Right lobe of liver (tissue), 6 donors: Measurements from ENCODE around the gene HRH2. TPM values are rescaled to one million over a fixed set of nuclear protein-coding genes. Genes with fewer than 3 reads are reported as not detected.

Experiments
- ATAC-seq, 4 donors: fragments of 200-7000 bp; cut with Tn5 transposase; one replicate each; pipeline ENCODE4 v1.9.1; 2020; ENCODE audit warnings: mild to moderate bottlenecking in 4 of 4, moderate library complexity in 4 of 4
- DNase-seq, 3 donors: peaks; one replicate each; pipeline ENCODE4 v3.0.0-alpha.2; 2020
- H3K27ac ChIP-seq, 3 donors: fragments of 200-600 bp; one replicate each; pipeline ENCODE4 v1.8.0; 2022
- H3K27me3 ChIP-seq, 2 donors: fragments of 200-600 bp; one replicate each; pipeline ENCODE4 v1.8.0; 2022
- H3K36me3 ChIP-seq, 4 donors: fragments of 200-600 bp; sonication (generic) in 1 of 4; one replicate each; pipeline versions ENCODE4 v1.5.1 to v1.8.0; 2017 to 2022; ENCODE audit warnings: control low read depth in 1 of 4
- H3K4me1 ChIP-seq, 4 donors: fragments of 200-600 bp; sonication (generic) in 1 of 4; one replicate each; pipeline versions ENCODE4 v1.5.1 to v1.8.0; 2017 to 2022; ENCODE audit warnings: control low read depth in 1 of 4
- H3K4me3 ChIP-seq, 3 donors: fragments of 200-600 bp; one replicate each; pipeline ENCODE4 v1.8.0; 2022
- H3K9me3 ChIP-seq, 4 donors: fragments of 200-600 bp; sonication (generic) in 1 of 4; one replicate each; pipeline versions ENCODE4 v1.5.1 to v1.8.0; 2017 to 2022; ENCODE audit warnings: control low read depth in 1 of 4
- CTCF ChIP-seq, 4 donors: fragments of 200-600 bp in 3 of 4; fragments of 450-650 bp in 1 of 4; IDR thresholded peaks; one replicate each; pipeline versions ENCODE4 v1.5.1 to v1.8.0; 2016 to 2022; ENCODE audit warnings: antibody characterized with exemption in 4 of 4, mild to moderate bottlenecking in 2 of 4
- POLR2A ChIP-seq: fragments of 450-650 bp; IDR thresholded peaks from one replicate; pipeline ENCODE4 v1.6.1; 2017; ENCODE audit warnings: antibody characterized with exemption, mild to moderate bottlenecking
- WGBS: methylation state at CpG from one replicate; pipeline ENCODE4 v1.1.6; 2018; ENCODE audit warnings: low coverage, low lambda C conversion rate; ENCODE audit not compliant: insufficient coverage; ENCODE audit errors: missing lambda C conversion rate; 5-methylcytosine and 5-hydroxymethylcytosine counted together
- intact Hi-C, 2 donors: fragments of 100-400 bp; cut with DNase I; formaldehyde crosslinking; loops; one replicate each; pipeline versions ENCODE4 v1.11.2 to v1.14.1; 2022
- total RNA-seq, 6 experiments: library from RNA; depleted of rRNA in 2 of 6; stranded (reverse); fragments of >200 nt in 2 of 6; fragmentation: NEBNext Ultra II Directional in 3 of 6; extraction: Animal tissue kit (Norgen Biotek cat#: 25700) in 3 of 6; gene quantifications; one replicate each; pipeline versions ENCODE4 v1.1.0 to v1.2.4, GENCODE V29; 2016 to 2023
- donor health status: DM: no; HTN: yes; CAD: no.
- donor health status: DM: no; HTN: no; CAD: no.
- donor health status: DM: no; HTN: no; CAD: no.
- donor health status: DM: no; HTN: yes; CAD: no.
- donor health status: DM: no; HTN: yes; CAD: no.

Gene HRH2
- total RNA-seq, 6 experiments from 2014 or later, result 0.29 to 2.5 (median 0.87) TPM

DNA sequence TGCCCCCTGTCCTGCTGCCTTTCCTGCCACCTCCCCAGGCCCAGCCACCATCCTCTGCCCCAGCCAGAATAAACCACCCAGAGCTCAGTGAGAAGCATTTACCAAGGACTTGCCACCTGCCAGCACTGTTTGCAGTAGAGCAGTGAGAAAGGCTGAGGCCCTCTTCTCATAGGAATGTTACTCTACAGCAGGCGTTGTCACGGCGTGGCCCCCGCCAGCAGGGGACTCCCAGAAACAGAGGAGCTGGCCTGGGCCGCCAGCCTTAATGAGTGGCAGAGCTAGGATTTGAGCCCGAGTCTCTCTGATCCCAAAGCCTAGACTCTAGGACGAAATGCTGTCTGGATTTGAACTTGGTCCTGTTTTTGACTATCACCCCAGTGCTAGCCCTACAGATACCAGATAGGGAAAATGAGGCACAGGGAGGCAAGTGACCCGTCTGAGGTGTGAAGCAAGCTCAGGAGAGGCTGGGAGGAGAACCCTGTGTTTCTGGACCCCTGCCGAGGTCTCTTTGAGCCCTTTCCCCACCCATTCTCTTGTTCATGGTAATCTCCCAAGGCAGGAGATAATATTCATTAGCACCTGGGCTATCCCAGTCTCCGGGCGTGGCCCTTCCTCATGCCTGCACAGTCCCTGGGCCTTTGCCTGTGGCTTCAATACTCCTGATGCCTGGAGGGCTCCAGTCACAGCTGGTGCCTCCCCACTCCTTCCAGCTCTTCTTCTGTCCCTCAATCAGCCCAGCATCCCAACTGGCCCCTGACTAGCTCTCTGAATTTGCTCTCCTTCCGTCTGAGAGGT is 30.7 kb downstream of the HRH2 start:
- H3K36me3 ChIP-seq, result no peaks in the 10 kb centered on the region
- no peaks in the 10 kb centered on the region for H3K27me3 ChIP-seq
- 35% methylated on average over 5 of the region's 12 CpGs for WGBS
- H3K4me3 ChIP-seq, result no peak overlapping the region
- intact Hi-C loops, result no loop called here
- no peaks in the 10 kb centered on the region for H3K4me1 ChIP-seq
- TF ChIP-seq POLR2A, result no peak
- no peak for TF ChIP-seq CTCF (IDR thresholded peaks at IDR 0.05)
- ATAC-seq (no peak), DNase-seq (peak in 2 of 3 donors; percentile 14 to 42)
- no peak overlapping the region for H3K27ac ChIP-seq
- H3K9me3 ChIP-seq, result no peaks in the 10 kb centered on the region

GRCh38 chr5:175689147-175689991 is 31.5 kb downstream of the HRH2 start:
- 23% methylated on average over 4 of the region's 9 CpGs for WGBS
- TF ChIP-seq CTCF (IDR thresholded peaks at IDR 0.05) (no peak), POLR2A (no peak)
- Histone ChIP-seq H3K9me3 (no peaks in the 10 kb centered on the region), H3K4me3 (no peak overlapping the region), H3K27me3 (no peaks in the 10 kb centered on the region), H3K4me1 (no peaks in the 10 kb centered on the region), H3K36me3 (no peaks in the 10 kb centered on the region), H3K27ac (no peak overlapping the region)
- peak; percentile 26 to 63 (median 50) for ATAC-seq
- DNase-seq, result peak in 1 of 3 donors; percentile 44
- intact Hi-C loops, result no loop called here

DNA sequence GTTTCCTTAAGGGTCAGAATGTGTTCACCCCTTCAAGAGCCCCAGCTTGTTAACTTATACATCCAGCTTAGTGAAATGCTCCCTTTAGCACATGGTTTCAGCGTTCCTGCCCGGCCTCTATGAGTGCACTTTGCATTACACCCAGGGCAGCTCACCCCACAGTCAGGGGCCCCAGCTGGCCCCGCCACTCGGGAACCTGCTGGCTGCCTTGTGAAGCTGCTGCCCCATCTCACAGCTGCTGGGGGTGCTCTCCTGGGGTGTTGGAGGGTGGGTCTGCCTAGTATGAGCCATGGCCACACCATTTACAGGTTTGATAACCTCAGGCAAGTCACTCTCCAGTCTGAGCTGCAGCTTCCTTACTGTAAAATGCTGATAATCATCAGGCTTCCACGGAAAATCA is 32.2 kb downstream of the HRH2 start:
- intact Hi-C loops, result no loop called here
- Histone ChIP-seq H3K4me1 (no peaks in the 10 kb centered on the region), H3K4me3 (no peak overlapping the region), H3K9me3 (no peaks in the 10 kb centered on the region), H3K36me3 (no peaks in the 10 kb centered on the region), H3K27me3 (no peaks in the 10 kb centered on the region), H3K27ac (no peak overlapping the region)
- WGBS, result 50% methylated on average over 2 of the region's 5 CpGs
- DNase-seq (peak in 1 of 3 donors; percentile 42), ATAC-seq (no peak)
- TF ChIP-seq POLR2A, result no peak
- TF ChIP-seq CTCF (IDR thresholded peaks at IDR 0.05), result no peak

DNA sequence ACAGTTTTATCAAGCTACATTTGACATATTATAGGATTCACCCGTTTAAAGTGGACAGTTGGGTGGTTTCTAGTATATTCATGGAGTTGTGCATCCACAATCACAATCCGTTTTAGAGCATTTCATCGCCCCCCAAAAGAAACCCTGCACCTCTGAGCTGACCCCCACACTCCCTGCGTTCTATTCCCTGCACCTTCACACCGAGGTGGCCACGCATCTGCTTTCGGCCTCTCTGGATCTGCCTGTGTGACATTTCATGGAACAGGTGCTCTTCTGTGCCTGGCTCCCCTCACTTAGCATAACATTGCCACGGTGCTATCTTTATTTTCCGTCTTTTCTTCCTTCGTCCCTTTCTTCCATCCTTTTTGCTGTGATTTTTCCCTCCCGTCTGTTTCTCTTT is 32.7 kb downstream of the HRH2 start:
- whole genome bisulfite sequencing, result 49% methylated on average over 11 of the region's 11 CpGs
- no peaks in the 10 kb centered on the region for H3K9me3 ChIP-seq
- H3K36me3 ChIP-seq, result no peaks in the 10 kb centered on the region
- TF ChIP-seq CTCF (IDR thresholded peaks at IDR 0.05) (no peak), POLR2A (no peak)
- H3K4me3 ChIP-seq, result no peak overlapping the region
- H3K27ac ChIP-seq, result no peak overlapping the region
- DNase-seq (peak in 1 of 3 donors; percentile 29), ATAC-seq (no peak)
- intact Hi-C loops, result no loop called here
- no peaks in the 10 kb centered on the region for H3K27me3 ChIP-seq
- H3K4me1 ChIP-seq, result no peaks in the 10 kb centered on the region
